ENCODE measurements around the gene GAB2. TPM values are rescaled to one million over a fixed set of nuclear protein-coding genes. Genes with fewer than 3 reads are reported as not detected.

GAB2 gene
- total RNA-seq, 1 experiment from 2014 or later: 10.6 TPM

GRCh38 chr11:78419327-78419726 lies 1.7 kb upstream of the GAB2 start:
- Mint-ChIP-seq H3K9me3 (ENCODE audit: low read depth, unreplicated experiment) (no peaks in the 10 kb centered on the region), H3K27ac (ENCODE audit: unreplicated experiment) (no peak overlapping the region), H3K4me1 (ENCODE audit: low read depth, unreplicated experiment) (peaks cover 36% of the 10 kb centered on the region), H3K27me3 (ENCODE audit: unreplicated experiment) (peaks cover 7% of the 10 kb centered on the region), H3K36me3 (ENCODE audit: insufficient read depth, unreplicated experiment) (peaks cover 21% of the 10 kb centered on the region), H3K4me3 (ENCODE audit: low read depth, unreplicated experiment) (peak overlapping the region; percentile 93)
- TF ChIP-seq CTCF (IDR thresholded peaks at IDR 0.05; ENCODE audit: unreplicated experiment): no peak
- intact Hi-C loops (cut with micrococcal nuclease; ENCODE audit: unreplicated experiment): loop anchor here (2.0 to 5.0 kb wide), 2 partner anchors 143 to 191 kb away; no protein-coding TSS in a partner anchor
- BruUV-seq (replicated peaks): no TSS peak
- no peak for DNase-seq
- CTCF ChIA-PET: interaction anchor here (0.8 to 1.8 kb wide), 3 partner anchors 69 to 191 kb away, joined by 3 to 4 read pairs (median 3); no protein-coding TSS in a partner anchor

DNA sequence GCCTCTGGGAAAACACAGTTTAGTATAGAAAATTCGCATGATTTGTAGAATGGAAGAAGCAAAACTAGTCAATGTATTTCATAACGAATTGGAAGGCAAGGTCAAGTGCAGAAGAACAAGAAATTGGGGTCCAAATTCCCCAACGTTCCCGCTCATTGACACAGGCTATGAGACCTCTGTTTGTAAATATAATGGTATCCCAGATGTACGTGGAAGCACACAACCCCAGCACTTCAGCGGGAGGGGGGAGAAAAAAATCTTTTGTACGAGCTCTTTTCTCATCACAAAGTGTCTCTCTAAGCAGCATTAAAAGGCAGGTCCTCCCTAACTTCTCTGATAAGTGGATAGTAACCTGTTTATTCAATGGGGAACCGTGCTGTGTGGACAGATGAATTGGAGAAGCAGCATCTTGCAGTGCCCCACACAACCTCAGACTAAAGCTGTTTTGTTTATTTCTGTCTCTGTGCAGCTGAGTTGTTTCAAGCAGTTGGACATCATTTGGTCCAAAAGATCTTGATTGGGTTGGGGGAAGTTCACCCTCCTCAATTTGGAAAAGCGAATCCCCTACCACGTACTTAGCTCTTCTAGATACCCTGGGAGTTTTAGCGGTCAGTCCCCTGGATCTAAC lies 1.1 kb upstream of the GAB2 start:
- TSS peak; percentile 83 for BruUV-seq (replicated peaks)
- intact Hi-C loops (cut with micrococcal nuclease; ENCODE audit: unreplicated experiment): loop anchor here (2.0 to 5.0 kb wide), 2 partner anchors 144 to 190 kb away; no protein-coding TSS in a partner anchor
- H3K27ac Mint-ChIP-seq (ENCODE audit: unreplicated experiment): peak overlapping the region; percentile 65
- CTCF ChIA-PET: interaction anchor here (0.8 to 1.8 kb wide), 3 partner anchors 68 to 191 kb away, joined by 3 to 4 read pairs (median 3); no protein-coding TSS in a partner anchor
- no peak for TF ChIP-seq CTCF (IDR thresholded peaks at IDR 0.05; ENCODE audit: unreplicated experiment)
- DNase-seq: no peak
- H3K4me1 Mint-ChIP-seq (ENCODE audit: low read depth, unreplicated experiment): peaks cover 36% of the 10 kb centered on the region
- peak overlapping the region; percentile 93 for H3K4me3 Mint-ChIP-seq (ENCODE audit: low read depth, unreplicated experiment)
- H3K36me3 Mint-ChIP-seq (ENCODE audit: insufficient read depth, unreplicated experiment): peaks cover 21% of the 10 kb centered on the region
- H3K9me3 Mint-ChIP-seq (ENCODE audit: low read depth, unreplicated experiment): no peaks in the 10 kb centered on the region
- H3K27me3 Mint-ChIP-seq (ENCODE audit: unreplicated experiment): peaks cover 7% of the 10 kb centered on the region

DNA sequence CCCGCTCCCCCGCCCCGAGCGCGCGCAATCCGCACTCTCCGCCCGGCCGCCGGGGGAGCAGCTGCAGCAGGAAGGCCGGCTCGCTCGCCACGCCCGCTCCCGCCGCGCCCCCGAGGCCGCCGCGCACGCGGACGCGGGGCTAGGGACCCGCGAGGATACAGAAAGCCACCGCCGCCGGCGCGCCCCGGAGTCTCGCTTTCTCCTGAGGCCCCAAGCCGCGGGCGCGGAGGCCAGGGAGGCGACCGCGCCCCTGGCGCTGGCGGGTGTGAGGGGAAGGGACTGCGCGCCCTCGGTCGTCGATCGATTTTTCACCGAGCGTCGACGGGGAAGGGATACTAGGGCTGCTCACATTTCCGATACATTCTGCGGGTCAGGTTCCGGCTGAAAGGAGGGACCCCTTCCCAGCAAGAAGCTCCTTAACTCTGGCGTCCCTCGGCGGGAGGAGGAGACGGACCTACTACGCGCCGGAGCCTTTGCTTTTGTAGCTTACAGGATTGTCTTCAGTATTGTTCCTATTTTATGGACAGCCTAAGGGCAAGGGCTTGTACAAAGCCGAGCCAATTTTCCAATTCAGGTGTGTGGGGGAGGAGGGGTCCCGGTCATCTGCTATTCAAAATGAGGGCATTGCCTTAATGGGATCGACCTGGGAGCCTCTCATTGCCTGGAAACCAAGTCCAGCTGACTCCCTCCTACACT lies 416 bp upstream of the GAB2 start:
- peaks cover 41% of the 10 kb centered on the region for H3K4me1 Mint-ChIP-seq (ENCODE audit: low read depth, unreplicated experiment)
- DNase-seq: peak; percentile 86
- no peaks in the 10 kb centered on the region for H3K9me3 Mint-ChIP-seq (ENCODE audit: low read depth, unreplicated experiment)
- peak overlapping the region; percentile 93 for H3K4me3 Mint-ChIP-seq (ENCODE audit: low read depth, unreplicated experiment)
- CTCF ChIA-PET: interaction anchor here (1.8 to 2.3 kb wide), 2 partner anchors 146 to 190 kb away, joined by 4 to 8 read pairs; no protein-coding TSS in a partner anchor
- BruUV-seq (replicated peaks): no TSS peak
- H3K36me3 Mint-ChIP-seq (ENCODE audit: insufficient read depth, unreplicated experiment): peaks cover 21% of the 10 kb centered on the region
- intact Hi-C loops (cut with micrococcal nuclease; ENCODE audit: unreplicated experiment): loop anchor here (2.0 to 5.0 kb wide), 2 partner anchors 144 to 189 kb away; no protein-coding TSS in a partner anchor
- H3K27ac Mint-ChIP-seq (ENCODE audit: unreplicated experiment): peak overlapping the region; percentile 65
- no peak for TF ChIP-seq CTCF (IDR thresholded peaks at IDR 0.05; ENCODE audit: unreplicated experiment)
- H3K27me3 Mint-ChIP-seq (ENCODE audit: unreplicated experiment): peaks cover 7% of the 10 kb centered on the region

- Mint-ChIP-seq H3K27ac (ENCODE audit: unreplicated experiment) (peak overlapping the region; percentile 73), H3K9me3 (ENCODE audit: low read depth, unreplicated experiment) (no peaks in the 10 kb centered on the region), H3K4me1 (ENCODE audit: low read depth, unreplicated experiment) (peaks cover 42% of the 10 kb centered on the region), H3K4me3 (ENCODE audit: low read depth, unreplicated experiment) (peak overlapping the region; percentile 93), H3K36me3 (ENCODE audit: insufficient read depth, unreplicated experiment) (peaks cover 21% of the 10 kb centered on the region), H3K27me3 (ENCODE audit: unreplicated experiment) (peaks cover 7% of the 10 kb centered on the region)
- TF ChIP-seq CTCF (IDR thresholded peaks at IDR 0.05; ENCODE audit: unreplicated experiment): peak; percentile 61
- DNase-seq: peak; percentile 88
- CTCF ChIA-PET: interaction anchor here (0.6 to 2.3 kb wide), 6 partner anchors 10 to 1290 kb away, joined by 3 to 8 read pairs (median 4); no protein-coding TSS in a partner anchor
- TSS peak; percentile 53 for BruUV-seq (replicated peaks)
- intact Hi-C loops (cut with micrococcal nuclease; ENCODE audit: unreplicated experiment): loop anchor here (5.0 kb wide), 1 partner anchor 146 kb away; no protein-coding TSS in a partner anchor
Measured at GRCh38 chr11:78416285-78417174, 1.1 kb downstream of the GAB2 start.

Measured in Calu3 (cell line).